ENCODE results near the gene ASF1B.

Gene ASF1B

GRCh38 chr19:14160017-14160703, 23.8 kb upstream of the ASF1B start:
- TF ChIP-seq CTCF (conservative IDR thresholded peaks at IDR 0.05; ENCODE audit: control insufficient read depth, insufficient read depth, low read depth, low read length), result no peak
- DNase-seq (ENCODE audit: low read depth), result no peak

GRCh38 chr19:14159059-14159458, 22.7 kb upstream of the ASF1B start:
- DNase-seq (ENCODE audit: low read depth), result no peak
- no peak overlapping the region for H3K4me3 ChIP-seq (ENCODE audit: control insufficient read depth, low read depth, low read length)
- no peak for TF ChIP-seq CTCF (conservative IDR thresholded peaks at IDR 0.05; ENCODE audit: control insufficient read depth, insufficient read depth, low read depth, low read length)

More at GRCh38 chr19:14160017-14160703, 23.8 kb upstream of the ASF1B start:
- H3K4me3 ChIP-seq (ENCODE audit: control insufficient read depth, low read depth, low read length), result no peak overlapping the region

- no peak for DNase-seq (ENCODE audit: low read depth)
- no peak overlapping the region for H3K4me3 ChIP-seq (ENCODE audit: control insufficient read depth, low read depth, low read length)
- TF ChIP-seq CTCF (conservative IDR thresholded peaks at IDR 0.05; ENCODE audit: control insufficient read depth, insufficient read depth, low read depth, low read length), result no peak
Measured at GRCh38 chr19:14158276-14159023, 22.1 kb upstream of the ASF1B start.

GRCh38 chr19:14156971-14157717, 20.8 kb upstream of the ASF1B start:
- H3K4me3 ChIP-seq (ENCODE audit: control insufficient read depth, low read depth, low read length), result no peak overlapping the region
- no peak for TF ChIP-seq CTCF (conservative IDR thresholded peaks at IDR 0.05; ENCODE audit: control insufficient read depth, insufficient read depth, low read depth, low read length)
- DNase-seq (ENCODE audit: low read depth), result no peak

GRCh38 chr19:14156122-14156521, 19.7 kb upstream of the ASF1B start:
- DNase-seq (ENCODE audit: low read depth), result no peak
- H3K4me3 ChIP-seq (ENCODE audit: control insufficient read depth, low read depth, low read length), result no peak overlapping the region
- no peak for TF ChIP-seq CTCF (conservative IDR thresholded peaks at IDR 0.05; ENCODE audit: control insufficient read depth, insufficient read depth, low read depth, low read length)

- no peak for TF ChIP-seq CTCF (conservative IDR thresholded peaks at IDR 0.05; ENCODE audit: control insufficient read depth, insufficient read depth, low read depth, low read length)
- DNase-seq (ENCODE audit: low read depth), result no peak
- H3K4me3 ChIP-seq (ENCODE audit: control insufficient read depth, low read depth, low read length), result no peak overlapping the region
Measured at GRCh38 chr19:14155371-14155770, 19.0 kb upstream of the ASF1B start.
